ENCODE data around the gene STX18.
"Not testable (repeated sequence)": the region's sequence is repeated elsewhere in the genome, so short reads cannot be mapped to it uniquely, and the experiment has no call there.

STX18 gene

DNA sequence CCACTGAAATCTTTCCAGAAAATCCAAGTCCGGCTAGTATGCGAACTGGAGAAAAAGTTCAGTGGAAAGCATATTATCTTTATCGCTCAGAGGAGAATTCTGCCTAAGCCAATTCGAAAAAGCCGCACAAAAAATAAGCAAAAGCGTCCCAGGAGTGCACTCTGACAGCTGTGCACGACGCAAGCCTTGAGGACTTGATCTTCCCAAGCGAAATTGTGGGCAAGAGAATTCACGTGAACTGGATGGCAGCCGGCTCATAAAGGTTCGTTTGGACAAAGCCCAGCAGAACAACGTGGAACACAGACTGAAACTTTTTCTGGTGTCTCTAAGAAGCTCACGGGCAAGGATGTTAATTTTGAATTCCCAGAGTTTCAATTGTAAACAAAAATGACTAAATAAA is 34.4 kb downstream of the STX18 start:
- DNase-seq, result no peak

DNA sequence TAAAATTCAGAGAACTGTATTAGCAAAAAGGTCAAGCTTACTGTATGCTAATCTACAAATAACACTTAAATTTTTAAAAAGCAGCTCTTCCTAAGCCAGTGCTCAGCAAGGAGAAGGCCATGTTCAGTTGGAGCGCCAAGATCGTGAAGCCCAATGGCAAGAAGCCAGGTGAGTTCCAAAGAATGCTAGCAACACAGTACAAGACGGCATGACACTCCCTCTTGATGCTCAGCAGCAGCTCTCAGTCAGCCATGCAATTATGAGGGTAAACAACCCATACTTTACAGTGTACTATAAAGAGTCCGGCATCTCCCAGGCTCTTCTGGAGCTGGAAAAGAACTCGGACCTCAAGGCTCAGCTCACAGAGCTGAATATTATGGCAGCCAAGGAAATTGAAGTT is 34.9 kb downstream of the STX18 start:
- no peak for DNase-seq

- DNase-seq, result not testable (repeated sequence)
Observed at GRCh38 chr4:4505211-4505610, 36.6 kb downstream of the STX18 start.

DNA sequence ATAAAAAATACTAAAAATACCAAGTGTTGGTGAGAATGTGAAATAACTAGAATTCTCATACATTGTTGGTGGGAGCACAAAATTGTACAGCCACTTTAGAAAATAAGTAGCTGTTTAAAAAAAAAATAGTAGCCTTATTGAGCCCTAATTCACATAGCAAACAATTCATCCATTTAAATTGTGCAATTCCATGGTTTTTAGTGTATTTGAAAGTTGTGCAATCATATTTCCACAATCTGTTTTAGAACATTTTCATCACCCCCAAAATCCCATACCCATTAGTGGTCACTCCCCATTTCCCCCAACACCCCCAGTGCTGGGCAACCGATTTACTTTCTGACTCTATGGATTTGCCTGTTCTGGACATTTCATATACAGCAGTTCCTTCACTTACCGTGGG is 37.1 kb downstream of the STX18 start:
- DNase-seq, result no peak

DNA sequence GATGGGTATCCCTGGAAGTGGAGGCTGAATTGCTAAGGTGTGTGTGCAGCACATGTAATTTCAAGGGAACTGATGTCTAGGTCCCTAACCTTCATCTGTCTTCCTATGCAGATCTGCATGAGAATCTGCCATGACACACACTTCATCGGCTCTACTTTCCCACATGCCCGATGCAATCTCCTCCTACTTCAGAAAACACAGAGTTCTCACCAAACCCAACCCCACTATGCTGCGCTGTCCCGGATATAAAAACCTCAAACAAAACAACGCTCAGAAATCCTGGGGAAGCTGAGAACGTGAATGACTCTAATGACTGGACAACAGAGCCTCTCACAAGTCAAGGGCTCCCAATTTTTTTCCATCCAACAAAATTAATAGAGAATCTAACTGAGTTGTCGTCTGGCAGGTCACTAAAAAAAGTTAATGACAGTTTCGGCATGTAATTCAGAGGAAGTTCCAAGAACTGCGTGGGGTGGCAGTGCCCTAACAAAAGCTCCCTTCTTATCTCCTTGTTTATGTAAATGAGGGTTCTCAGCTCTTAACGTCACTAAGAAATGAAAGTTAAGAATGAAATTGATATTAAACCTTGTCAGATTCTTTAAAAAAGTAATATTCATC is 39.0 kb downstream of the STX18 start:
- no peak for DNase-seq

DNA sequence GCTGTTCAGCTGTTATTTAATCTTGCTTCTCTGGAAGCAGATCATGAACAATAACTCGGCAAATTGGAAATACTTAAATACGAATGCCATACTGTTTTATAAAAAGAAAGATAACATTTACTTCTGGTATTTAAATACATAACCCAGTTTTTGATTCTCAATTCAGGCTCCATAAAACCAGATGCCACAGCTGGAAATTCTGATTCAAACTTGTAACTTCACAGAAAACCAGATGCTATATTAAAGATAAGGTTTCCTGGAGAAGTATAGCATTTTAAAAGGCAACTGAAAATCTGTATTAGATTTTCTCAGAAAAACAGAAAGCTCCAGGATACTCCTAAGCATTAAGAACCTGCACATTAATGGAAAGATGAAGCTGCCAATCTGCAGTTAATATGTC is 40.2 kb downstream of the STX18 start:
- no peak for DNase-seq

GRCh38 chr4:4499438-4500123 is 42.3 kb downstream of the STX18 start:
- no peak for DNase-seq

DNA sequence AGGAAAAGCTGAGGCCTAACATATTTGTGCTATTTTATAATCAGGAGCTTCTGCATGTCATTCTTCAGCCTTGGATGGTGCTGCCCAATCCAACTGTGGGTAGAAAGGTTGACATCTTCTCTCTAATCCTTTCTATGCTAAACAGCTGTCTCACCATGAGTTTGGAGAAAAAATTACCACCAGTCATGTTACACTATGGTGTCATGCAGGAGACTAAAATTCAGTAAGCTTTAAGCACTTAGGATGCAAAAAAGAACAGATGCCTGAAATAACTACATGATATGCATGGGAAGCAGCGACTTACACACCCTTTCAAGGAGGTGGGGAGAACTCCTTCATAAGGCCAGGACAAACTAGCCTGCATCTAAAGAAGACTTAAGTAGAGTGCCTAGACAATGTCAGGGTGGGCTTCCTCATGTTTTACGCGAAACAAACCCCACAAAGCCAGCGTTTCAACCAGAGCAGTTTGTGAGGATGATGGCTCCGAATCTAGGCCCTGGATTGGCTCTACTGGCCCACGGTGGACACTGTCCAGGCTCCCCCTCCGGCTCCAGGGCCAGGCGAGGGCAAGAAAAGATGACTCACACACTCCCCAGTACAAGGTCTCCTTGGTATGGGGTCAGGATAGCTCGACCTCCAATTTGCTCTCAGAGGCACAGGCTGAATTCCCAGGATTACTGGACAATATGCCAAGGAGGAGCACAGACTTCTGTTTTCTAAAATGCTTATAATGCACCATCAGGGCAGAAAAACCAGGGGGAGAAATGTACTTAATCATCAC is 45.1 kb downstream of the STX18 start:
- DNase-seq, result no peak

GRCh38 chr4:4494882-4495281 is 47.0 kb downstream of the STX18 start:
- DNase-seq, result no peak

GRCh38 chr4:4492161-4492847 is 49.5 kb downstream of the STX18 start:
- DNase-seq, result no peak

DNA sequence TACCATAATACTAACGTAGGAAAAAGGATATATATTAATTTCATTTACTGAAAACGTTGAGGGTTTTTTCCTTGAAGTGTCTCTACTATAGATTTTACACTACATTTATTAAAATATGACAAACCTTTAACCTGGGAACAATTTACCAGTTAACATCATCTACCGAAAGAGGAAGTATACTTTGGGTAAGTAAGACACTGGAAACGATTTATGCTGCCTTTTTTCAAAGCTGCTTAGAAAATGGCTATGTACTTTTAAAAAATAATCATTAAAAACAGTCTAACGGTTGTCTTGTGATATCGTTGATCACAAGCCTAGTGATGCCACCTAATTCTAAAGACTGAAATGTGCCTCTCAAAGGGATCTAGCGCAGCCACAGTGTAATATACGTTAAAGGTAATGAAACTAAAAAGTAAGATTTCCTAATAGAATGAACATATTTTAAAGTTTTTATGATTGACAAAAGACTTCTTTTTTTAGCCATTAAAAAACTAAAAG is 50.4 kb downstream of the STX18 start:
- DNase-seq, result no peak

DNA sequence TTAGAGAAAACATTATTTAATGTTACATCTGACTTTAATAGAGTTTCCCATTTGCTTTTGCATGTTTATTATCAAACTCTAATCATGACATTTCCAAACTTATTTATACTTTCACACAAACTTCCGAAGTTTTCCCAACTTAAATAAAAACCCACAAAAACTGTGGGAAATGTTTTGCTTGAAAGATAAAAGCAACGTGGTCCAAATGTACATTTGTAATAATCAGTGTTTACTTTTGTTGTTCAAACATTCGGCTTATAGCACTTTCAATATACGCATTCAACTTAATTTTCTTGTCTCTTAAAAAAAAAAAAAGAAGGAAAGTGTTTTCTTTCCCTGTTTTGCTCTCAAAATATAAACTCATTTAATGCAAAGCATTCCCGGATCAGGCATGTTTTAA is 51.0 kb downstream of the STX18 start:
- no peak for DNase-seq

GRCh38 chr4:4490041-4490440 is 51.8 kb downstream of the STX18 start:
- DNase-seq, result no peak

DNA sequence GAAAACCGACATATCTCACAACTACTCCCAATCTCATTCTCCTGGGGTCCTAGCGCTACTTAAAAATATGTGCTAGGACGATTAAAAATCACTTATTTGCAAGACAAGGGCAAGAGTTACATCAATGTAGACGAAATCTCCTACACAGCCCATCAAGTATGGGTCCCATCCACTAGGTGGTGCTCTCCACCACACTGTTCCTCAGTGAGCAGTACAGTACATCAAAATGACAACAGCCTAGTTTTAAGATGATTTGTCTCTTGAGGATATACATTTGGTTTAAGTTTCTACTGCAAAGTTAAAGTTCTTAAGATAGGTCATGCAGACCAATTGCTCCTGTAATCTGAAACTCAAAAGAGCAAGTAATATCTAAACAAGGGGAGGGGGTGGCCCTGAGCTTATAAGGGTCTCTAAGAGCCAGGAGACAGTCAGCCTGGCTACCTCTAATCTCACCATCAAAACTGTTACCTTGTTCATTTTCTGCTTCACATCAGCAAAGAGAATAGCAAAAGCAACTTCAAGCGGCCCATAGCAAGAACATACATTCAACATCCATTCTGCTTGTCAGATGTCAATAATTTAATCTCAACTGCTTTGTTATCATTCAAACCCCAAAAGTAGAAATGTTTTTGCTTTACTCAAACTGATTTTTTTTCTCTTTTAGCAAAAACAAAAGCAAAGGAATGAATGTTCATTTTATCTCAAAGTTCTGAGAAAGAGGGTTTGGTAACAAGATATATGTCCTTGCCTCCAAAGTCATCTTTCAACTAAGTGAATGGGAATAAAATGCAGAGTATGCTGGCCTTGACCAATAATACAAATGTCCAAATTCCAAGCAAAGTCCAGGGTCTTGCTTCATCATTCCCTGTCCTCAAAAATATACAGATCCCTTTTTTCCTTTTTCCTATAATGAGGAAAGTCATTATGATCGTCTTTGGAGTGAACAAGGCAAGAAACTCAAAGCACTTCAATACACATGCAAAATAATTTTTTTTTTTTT is 53.1 kb downstream of the STX18 start:
- no peak for DNase-seq

DNA sequence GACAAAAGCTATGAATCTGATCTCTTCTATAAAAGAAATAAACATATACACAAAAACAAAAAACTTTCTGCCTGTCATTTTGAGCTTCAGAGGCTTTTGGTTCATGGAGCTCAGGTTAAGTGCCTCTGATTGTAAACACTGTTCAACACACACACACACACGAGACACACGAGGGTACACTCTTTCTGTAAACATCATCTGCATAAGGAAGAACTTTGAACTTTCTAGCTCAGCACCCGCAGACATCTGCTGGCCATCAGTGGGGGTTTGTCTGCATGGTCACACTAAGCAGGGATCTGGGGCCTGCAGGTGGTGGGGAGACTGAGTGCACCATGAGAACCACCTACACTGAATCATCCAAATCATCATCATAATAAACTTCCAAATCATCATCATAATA is 54.9 kb downstream of the STX18 start:
- DNase-seq, result no peak

GRCh38 chr4:4485806-4486205 is 56.0 kb downstream of the STX18 start:
- DNase-seq, result no peak

DNA sequence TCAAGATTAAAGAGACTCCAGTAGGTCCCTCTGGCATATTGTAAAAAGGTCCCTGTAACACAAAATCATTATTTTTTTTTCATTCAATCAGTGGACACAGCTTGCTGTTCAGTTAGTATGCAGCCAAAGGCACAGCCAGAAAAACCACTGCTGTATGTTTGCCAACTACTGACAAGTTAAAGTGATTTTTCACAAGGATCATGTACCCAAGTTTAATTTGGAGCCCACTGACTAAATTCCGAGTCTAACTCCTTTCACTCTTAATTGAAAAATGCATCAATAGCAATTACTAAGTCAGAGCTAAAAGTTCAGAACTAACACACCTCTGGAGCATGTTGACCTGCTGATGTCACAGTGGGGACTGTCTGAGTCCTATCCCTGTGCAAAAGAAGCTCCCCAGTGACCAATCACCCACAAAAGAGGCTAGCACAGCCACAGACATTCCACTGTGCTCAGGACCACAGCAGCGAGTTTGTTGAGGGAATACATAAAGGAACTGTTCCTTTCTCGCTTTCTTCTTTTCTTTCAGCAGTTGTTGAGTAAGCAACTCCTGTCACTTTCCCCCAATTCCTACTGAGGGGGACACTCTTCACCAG is 60.4 kb downstream of the STX18 start:
- no peak for DNase-seq

DNA sequence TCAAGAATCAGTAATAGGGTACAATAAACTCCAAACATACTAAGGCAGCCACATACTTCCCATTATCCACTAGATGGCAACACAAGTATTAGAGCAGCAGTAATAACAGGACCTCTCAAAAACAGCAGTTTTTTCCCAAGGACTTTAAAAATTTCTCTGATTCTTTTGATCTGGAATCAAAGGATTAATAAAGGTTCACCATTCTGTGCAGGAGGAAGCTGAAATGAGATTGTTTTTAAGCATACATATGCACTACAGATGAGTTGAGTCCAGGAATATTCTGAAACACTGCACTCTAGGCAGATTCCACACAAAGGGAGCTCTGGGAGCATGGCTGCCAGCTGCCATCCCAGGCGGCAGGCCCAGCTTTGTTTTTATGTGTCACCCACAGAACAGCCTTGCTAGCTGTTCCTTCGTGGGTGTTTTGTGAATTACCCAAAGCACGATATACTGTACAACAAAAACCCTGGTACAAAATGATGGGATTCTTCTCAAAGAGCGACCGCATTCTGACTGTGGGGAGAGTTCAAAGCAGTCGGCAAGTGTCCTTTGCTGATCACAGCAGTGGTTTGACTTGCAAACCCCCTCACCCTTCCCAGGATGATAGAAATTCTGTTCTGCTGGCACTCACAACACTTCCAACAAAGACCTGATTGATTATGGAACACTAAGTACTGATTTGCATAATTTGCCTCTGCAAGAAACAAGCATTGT is 61.0 kb downstream of the STX18 start:
- DNase-seq, result no peak

GRCh38 chr4:4480205-4480604 is 61.6 kb downstream of the STX18 start:
- DNase-seq, result no peak

GRCh38 chr4:4479366-4479765 is 62.5 kb downstream of the STX18 start:
- DNase-seq, result no peak

GRCh38 chr4:4477796-4478195 is 64.1 kb downstream of the STX18 start:
- DNase-seq, result no peak

All from NCI-H2227 treated with DMSO at 0.1 percent for 48 hours (cell line).